ENCODE results near the gene RTN4IP1. TPM values are rescaled to one million over a fixed set of nuclear protein-coding genes. Genes with fewer than 3 reads are reported as not detected.

Gene RTN4IP1
- total RNA-seq, 1 donor from 2014 or later, result 11.2 TPM

- peaks cover 3% of the 10 kb centered on the region for H3K9me3 Mint-ChIP-seq
- ChIA-PET POLR2A (interaction anchor here (0.7 to 3.9 kb wide), 18 partner anchors 9 to 1624 kb away, joined by 3 to 57 read pairs (median 5); partner anchors contain the start of genes QRSL1 and RTN4IP1), CTCF (interaction anchor here (1.0 to 3.9 kb wide), 3 partner anchors 8 to 342 kb away, joined by 3 to 23 read pairs (median 9); no protein-coding TSS in a partner anchor)
- H3K27me3 Mint-ChIP-seq, result no peaks in the 10 kb centered on the region
- H3K4me1 Mint-ChIP-seq, result peaks cover 80% of the 10 kb centered on the region
- H3K27ac Mint-ChIP-seq, result peak overlapping the region; percentile 90
- DNase-seq (no peak), ATAC-seq (ENCODE audit: low read depth) (peak; percentile 87)
- no peak for TF ChIP-seq CTCF (IDR thresholded peaks at IDR 0.05)
- intact Hi-C loops (cut with micrococcal nuclease), result loop anchor here (1.0 to 2.0 kb wide), 5 partner anchors 9 to 335 kb away; partner anchors contain the start of genes QRSL1 and RTN4IP1
- H3K4me3 Mint-ChIP-seq, result peak overlapping the region; percentile 69
- peaks cover 40% of the 10 kb centered on the region for H3K36me3 Mint-ChIP-seq (ENCODE audit: low read depth)
Measured at GRCh38 chr6:106637717-106638341, 8.5 kb upstream of the RTN4IP1 start.

GRCh38 chr6:106637051-106637716 is 7.9 kb upstream of the RTN4IP1 start:
- intact Hi-C loops (cut with micrococcal nuclease), result loop anchor here (1.0 to 2.0 kb wide), 5 partner anchors 8 to 336 kb away; partner anchors contain the start of genes QRSL1 and RTN4IP1
- peak overlapping the region; percentile 69 for H3K4me3 Mint-ChIP-seq
- peaks cover 40% of the 10 kb centered on the region for H3K36me3 Mint-ChIP-seq (ENCODE audit: low read depth)
- no peaks in the 10 kb centered on the region for H3K27me3 Mint-ChIP-seq
- ChIA-PET CTCF (interaction anchor here (1.0 to 3.9 kb wide), 3 partner anchors 9 to 342 kb away, joined by 3 to 23 read pairs (median 9); no protein-coding TSS in a partner anchor), POLR2A (interaction anchor here (0.6 to 3.9 kb wide), 16 partner anchors 8 to 1624 kb away, joined by 3 to 57 read pairs (median 6); partner anchors contain the start of genes QRSL1 and RTN4IP1)
- ATAC-seq (ENCODE audit: low read depth) (peak; percentile 43), DNase-seq (no peak)
- H3K9me3 Mint-ChIP-seq, result peaks cover 3% of the 10 kb centered on the region
- H3K27ac Mint-ChIP-seq, result peak overlapping the region; percentile 90
- H3K4me1 Mint-ChIP-seq, result peaks cover 84% of the 10 kb centered on the region
- no peak for TF ChIP-seq CTCF (IDR thresholded peaks at IDR 0.05)

- no peak for DNase-seq
- ChIA-PET CTCF (interaction anchor here (1.0 to 2.4 kb wide), 2 partner anchors 26 to 342 kb away, joined by 3 to 6 read pairs; no protein-coding TSS in a partner anchor), POLR2A (interaction anchor here (0.7 kb wide), 1 partner anchor 211 kb away, joined by 3 read pairs; no protein-coding TSS in a partner anchor)
- H3K9me3 Mint-ChIP-seq, result peaks cover 2% of the 10 kb centered on the region
- H3K4me1 Mint-ChIP-seq, result peaks cover 91% of the 10 kb centered on the region
- intact Hi-C loops (cut with micrococcal nuclease), result no loop called here
- no peak for ATAC-seq (ENCODE audit: low read depth)
- H3K27ac Mint-ChIP-seq, result peak overlapping the region; percentile 90
- H3K4me3 Mint-ChIP-seq, result no peak overlapping the region
- no peaks in the 10 kb centered on the region for H3K27me3 Mint-ChIP-seq
- H3K36me3 Mint-ChIP-seq (ENCODE audit: low read depth), result peaks cover 26% of the 10 kb centered on the region
- no peak for TF ChIP-seq CTCF (IDR thresholded peaks at IDR 0.05)
Measured at GRCh38 chr6:106634565-106634964, 5.3 kb upstream of the RTN4IP1 start.

GRCh38 chr6:106631346-106631745 is 2.0 kb upstream of the RTN4IP1 start:
- H3K4me3 Mint-ChIP-seq, result peak overlapping the region; percentile 11
- ATAC-seq (ENCODE audit: low read depth), result no peak
- POLR2A ChIA-PET, result no interaction called here
- H3K9me3 Mint-ChIP-seq, result no peaks in the 10 kb centered on the region
- no peak for DNase-seq
- H3K27me3 Mint-ChIP-seq, result no peaks in the 10 kb centered on the region
- H3K4me1 Mint-ChIP-seq, result peaks cover 81% of the 10 kb centered on the region
- H3K27ac Mint-ChIP-seq, result no peak overlapping the region
- intact Hi-C loops (cut with micrococcal nuclease), result no loop called here
- CTCF ChIA-PET, result interaction anchor here (0.9 kb wide), 1 partner anchor 348 kb away, joined by 4 read pairs; no protein-coding TSS in a partner anchor
- peaks cover 27% of the 10 kb centered on the region for H3K36me3 Mint-ChIP-seq (ENCODE audit: low read depth)
- TF ChIP-seq CTCF (IDR thresholded peaks at IDR 0.05), result no peak

Data from activated B cell treated with CpG ODN at 0.5 μM for 24 hours (primary cell).